NK-92 (cell line): Measurements from ENCODE around the gene FERMT2.
"Not testable (repeated sequence)": the region's sequence is repeated elsewhere in the genome, so short reads cannot be mapped to it uniquely, and the experiment has no call there.

Experiments used
- DNase-seq: peaks from one replicate; lab custom pipeline; 2025; ENCODE audit not compliant: unreplicated experiment; lab: John Stamatoyannopoulos, UW

FERMT2 gene

DNA sequence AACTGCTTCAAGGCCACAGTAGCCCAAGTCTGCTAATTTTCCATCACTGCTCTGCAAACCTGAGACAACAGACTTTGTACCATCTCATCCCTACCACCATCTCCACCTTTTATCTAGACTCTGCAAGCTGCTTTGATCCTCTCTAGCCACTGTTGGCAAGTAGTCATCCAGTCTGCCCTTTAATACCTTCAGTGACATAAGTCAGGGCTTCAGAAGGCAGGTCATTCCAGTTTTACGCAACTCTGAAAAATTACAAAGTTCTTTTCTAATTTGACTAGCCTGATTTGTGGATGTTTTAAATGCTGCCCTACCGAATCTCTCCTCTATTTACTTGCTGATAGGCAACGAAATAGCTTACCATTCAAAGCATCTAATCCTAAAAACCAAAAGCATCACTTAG is 2.8 kb downstream of the FERMT2 start:
- DNase-seq: no peak

DNA sequence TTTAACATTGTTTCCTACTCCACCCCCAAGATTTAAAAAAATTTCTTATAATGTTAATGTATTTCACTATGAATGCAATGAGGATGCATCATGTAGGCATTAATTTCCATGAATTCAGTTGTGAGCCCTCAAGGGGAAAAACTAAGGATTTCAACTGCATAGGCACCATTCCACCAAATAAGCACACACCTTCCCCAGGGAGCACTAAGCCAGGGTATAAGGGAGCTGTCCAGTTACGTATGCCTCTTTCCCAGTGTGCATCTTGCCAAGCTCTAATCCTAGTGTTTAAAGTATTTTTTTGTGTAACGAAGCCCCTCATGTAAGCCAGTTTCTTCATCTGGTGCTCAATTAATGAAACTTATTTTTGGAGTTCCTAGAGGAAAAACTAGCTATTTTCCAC is 6.6 kb downstream of the FERMT2 start:
- no peak for DNase-seq

DNA sequence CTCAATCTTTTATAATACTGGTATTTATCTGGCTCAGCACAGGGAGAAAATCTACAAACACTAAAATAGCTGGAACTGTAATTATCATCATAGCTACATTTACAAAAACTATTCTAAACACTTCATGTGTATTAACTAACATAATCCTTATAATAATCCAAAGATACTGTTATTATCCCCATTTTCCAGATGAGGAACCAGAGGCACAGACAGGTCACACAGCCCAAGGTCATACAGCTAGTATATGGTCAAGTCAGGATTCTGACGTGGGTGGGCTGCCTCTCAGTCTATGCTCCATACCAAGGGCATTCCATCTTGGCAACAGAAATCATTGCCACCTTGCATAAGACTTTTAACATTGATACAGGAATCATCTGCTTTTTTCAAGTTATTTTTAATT is 11.4 kb downstream of the FERMT2 start:
- no peak for DNase-seq

DNA sequence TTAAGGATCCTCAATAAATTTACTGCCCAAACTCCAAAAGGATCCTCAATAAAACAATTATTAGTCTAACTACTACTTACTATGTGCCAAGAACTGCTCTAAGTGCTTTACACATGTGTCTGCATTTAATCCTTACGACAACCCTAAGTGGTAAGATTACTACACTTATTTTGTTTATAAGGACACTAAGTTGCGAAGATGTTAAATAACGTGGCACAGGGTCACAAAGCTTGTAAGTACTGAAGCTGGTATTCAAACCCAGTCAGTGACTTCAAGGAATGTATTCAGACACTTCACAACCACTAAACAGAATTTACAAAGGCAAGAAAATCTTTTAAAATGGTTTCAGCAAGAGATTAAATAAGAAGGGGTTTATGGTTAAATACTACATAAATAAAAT is 13.0 kb downstream of the FERMT2 start:
- DNase-seq: no peak

DNA sequence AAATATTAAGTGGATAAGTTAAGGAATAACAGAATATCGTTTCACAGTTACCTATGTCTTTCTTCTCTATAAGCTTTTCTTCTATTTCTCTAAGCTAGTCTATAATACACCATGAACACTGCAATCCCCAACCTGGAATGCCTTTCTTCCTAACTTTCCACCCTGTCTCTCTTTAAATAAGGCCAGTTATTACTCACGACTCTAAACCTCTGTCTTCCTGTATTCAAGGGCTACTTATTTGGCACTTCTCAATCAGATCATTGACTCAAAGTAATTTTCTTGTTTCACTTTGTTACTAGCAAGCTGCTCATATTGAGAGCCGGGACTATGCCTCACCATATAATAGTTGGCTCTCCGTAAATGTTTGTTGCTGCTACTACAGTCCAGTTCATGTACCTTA is 13.5 kb downstream of the FERMT2 start:
- no peak for DNase-seq

DNA sequence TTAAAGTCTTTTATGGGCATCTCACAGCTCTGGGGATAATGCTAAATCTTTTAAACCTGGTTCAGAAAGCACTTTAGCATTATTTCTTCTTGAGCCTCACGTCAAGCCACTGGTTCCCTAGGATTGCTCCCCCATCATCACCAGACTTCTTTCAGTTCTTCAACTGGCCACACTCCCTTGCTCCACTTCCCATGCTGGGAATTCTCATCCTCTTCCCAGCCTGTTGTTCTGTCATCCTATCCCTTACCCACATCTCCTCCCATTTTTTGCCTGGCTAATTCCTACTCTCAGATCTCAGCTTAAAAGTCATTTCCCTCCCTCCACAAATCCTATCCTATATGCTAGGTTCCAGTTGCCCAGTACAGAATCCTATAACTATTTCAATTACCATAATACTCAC is 14.4 kb downstream of the FERMT2 start:
- DNase-seq: no peak

DNA sequence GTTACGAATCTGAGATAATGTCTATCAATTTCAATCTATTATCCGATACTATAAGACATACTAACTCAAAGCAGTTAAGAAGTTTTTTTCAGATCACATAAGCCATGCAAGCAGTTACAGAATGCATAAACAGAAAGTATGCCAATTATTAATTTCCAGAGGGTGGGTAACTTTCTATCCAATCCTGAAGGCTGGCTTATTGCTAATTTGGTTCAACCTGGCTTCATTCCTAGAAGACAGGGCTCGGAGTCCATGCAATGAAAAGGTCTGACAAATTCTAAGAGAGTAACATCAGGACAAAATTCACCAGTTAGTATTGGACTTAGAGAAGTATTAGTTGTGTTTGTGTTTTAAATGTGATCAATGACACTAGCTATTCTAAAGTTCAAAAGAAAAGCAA is 15.0 kb downstream of the FERMT2 start:
- DNase-seq: no peak

DNA sequence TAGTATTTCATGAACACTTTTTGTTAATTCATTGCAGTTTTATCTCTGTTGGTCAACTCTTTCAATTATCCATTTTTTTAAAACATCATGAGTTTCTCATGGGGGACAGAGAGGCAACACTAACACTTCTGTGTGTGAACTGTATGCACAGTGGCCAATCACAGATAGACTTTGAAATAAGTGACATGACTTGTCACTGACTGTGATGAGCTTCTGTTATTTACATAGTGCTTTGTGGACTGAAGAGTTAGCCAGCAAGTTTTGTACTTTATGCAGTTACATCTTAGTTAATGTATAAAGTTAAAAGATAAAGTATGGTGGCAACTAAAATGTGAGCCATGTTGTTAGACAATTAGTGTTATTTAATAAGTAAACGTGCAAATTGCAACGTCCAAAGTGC is 16.1 kb downstream of the FERMT2 start:
- no peak for DNase-seq

DNA sequence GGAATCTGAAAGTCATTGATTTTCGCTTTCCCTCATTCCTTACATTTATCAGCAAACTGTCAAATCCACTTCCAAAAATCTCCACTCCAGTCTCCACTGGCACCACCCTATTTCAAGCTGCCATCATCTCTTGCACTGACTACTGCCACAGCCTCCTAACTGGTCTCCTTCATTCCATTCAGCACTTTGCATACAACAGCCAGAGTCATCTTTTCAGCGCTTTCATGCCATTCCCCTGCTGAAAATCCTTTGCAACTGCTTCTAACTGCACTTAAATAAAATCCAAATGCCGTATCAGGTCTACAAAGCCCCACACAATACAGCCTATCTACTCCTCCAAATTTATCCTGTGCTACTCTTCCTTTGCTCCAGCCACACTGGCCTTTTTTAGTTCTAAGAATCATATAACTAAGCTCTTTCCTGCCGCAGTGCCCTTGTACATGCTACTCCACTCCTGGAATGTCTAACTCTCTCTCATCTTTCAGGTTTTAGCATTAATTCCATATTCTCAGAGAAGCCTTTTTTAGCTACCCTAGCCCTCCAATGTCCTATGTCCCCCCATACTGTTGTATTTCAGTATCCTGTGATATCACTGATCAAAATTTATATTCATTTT is 21.6 kb downstream of the FERMT2 start:
- no peak for DNase-seq

DNA sequence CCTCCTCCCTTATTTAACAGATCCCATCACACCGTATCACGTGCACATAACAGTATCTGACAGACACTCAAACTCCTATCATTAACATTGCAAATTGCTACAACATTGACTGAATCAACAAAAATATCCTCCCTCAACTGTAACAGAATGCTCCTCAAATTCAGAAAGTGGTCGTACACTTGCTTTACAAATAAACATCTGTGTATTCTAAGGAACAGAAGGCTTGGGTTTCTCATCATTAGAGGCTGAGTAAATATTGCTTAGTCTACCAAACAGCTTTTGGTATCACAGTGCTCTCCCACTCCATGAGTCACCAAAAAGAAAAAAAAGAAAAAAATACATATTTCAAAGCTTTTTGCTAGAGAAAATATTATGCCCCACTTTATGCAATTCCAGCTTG is 23.9 kb downstream of the FERMT2 start:
- no peak for DNase-seq

DNA sequence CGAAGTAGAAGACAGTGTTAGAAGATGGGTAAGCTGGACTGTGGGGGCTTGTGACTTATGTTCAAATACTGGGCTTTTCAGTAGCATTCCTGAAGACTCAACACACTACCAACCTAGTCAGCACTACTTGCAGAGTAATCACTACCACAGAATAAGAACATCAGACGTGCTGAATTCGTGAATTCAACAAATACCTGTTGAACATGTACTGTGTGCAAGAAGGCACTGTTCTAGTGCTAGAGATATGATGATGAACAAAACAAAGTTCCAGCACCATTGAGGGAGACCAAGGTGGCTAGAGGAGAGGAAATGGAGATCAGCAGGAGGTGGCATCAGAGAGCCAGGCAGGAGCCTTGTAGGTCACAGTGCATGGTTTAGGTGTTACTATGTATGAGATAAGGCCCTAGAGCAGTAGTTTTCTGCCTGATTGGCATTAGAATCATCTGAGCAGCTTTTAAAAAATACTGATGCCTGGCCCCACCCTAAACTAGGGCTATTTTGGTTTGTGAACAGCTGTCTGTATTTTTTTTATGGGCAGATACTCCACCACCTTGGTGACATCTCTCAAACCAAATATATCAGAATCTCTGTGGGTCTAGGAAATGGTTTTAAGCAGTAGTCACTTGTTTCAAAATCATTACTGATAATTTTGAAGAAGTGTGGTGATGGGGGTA is 26.8 kb downstream of the FERMT2 start:
- no peak for DNase-seq

DNA sequence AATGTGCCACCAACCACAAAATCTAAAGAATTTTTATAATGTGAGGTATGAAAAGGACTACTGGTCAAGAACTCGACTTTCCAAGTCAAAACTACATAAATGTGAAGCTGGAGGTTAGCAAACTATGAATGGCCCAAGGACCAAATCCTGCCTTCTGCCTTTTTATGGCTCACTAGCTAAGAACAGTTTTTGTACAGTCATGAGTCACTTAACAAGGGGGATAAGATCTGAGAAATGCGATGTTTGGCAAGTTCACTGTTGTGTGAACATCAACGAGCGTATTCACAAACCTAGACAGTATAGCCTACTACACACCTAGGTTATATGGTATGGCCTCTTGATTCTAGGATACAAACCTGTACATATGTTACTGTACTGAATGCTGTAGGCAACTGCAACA is 28.2 kb downstream of the FERMT2 start:
- DNase-seq: no peak

DNA sequence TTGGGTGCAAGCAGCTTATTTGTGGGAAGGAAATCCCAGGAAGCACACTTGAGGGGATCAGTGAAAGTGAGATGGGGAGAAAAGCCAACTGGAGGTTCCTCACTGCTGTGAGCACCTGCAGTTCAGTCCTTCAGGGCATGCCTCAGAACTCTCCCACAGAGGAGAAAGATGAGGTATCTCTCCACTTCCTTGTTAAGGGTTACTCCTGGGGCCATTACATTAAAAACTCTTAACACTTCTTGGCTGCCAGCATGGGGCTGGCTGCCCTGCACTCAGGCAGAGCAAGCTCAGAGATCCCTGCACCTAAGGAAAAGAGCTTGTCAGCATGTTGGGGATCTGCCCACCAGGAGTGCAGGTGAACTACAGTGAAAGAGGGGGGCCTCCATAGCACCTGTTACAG is 28.8 kb downstream of the FERMT2 start:
- no peak for DNase-seq

DNA sequence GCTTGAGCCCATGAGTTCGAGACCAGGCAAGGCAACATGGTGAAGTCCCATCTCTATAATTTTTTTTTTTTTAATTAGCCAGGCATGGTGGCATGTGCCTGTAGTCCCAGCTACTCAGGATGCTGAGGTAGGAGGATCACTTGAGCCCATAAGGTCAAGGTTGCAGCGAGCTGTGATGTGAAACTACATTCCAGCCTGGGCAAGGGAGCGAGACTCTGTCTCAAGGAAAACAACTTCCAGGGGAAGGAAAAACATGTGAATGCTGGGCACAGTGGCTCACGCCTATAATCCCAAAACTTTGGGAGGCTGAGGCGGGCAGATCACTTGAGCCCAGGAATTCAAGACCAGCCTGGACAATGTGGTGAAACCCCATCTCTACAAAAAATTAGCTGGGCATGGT is 30.4 kb downstream of the FERMT2 start:
- not testable (repeated sequence) for DNase-seq

DNA sequence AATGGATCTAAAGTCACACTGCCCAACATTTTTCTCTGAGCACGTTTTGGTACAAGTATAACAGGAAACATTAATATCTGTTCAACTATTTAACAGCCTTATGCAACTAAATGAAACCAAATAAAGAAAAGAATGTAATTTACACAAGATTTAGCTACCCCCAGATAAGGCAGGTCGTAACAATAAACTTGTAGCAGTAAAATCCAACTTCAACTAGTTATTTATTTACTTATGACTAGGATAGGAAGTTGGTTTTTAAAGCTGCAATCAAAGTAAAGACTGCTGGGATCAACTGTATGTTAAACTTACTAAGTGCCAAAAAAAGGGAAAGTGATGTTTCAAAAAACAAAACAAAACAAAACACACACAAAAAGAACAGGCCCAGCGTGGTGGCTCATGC is 30.9 kb downstream of the FERMT2 start:
- no peak for DNase-seq

DNA sequence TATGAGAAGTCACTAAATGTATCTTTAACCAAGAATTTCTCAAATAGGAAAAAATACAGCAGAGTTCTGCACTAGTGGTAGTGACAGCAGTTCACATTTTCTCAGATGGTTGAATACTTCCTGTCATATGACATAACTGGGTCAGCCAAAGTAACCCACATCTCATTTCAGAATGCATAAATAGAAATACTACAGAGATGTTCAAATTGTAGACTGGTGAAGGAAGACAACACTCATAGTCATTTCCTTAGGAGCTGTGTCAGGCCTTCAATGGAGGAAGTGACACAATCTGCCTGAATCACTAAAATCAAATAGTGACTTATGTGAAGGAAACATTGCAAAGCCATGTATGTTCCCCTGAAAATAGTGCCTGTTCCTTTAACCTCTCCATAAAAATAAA is 32.4 kb downstream of the FERMT2 start:
- DNase-seq: no peak

DNA sequence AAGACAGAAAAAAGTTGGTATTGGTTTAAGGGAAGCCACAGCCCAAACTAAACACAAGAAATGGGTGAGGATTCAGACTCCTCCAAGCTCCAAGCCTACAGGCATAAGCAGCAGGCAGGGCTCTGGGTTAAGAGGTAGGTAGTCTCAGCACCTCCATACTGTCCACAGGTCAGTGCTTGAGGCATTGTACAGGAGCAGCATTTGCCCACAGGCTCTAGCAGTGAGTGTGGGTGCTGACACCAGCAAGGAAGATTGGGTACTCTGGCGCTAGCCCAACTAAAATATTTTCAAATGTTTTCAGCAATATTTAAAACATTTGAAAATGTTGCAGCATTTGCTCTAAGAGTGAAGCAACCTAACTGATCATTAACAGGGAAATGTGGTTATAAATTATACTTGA is 33.1 kb downstream of the FERMT2 start:
- DNase-seq: no peak

DNA sequence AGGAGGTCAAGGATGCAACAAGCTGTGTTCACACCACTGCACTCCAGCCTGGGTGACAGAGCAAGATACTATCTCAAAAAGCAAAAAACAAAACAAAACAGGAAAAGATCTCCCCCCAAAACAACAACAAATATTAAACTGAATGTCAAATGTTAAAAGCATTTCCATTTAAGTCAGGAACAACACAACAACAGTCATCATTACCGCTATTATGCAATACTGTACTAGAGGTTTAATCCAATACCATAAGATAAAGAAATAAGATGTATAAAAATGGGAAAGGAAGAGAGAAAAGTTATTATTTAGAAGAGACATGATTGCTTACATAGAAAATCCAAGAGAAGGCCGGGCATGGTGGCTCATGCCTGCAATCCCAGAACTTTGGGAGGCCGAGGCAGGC is 36.6 kb downstream of the FERMT2 start:
- no peak for DNase-seq

DNA sequence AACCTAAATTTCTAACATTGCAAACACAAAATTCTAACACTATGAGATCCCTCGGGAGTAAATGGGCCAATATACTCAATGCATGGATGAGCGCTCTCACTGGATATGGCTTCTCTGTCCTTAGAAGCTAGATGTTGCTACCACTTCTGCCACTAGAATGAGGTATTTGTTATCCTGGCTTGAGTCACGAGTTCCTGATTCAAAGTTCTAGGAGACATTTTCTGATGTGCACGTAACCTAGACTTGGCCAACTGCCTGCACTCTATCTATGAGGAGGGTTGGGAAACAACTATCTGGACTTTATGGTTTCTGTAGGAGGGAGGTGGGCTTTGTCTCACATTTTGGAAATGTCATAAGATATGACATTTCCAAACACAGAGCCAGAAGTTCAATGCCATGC is 37.6 kb downstream of the FERMT2 start:
- DNase-seq: no peak

DNA sequence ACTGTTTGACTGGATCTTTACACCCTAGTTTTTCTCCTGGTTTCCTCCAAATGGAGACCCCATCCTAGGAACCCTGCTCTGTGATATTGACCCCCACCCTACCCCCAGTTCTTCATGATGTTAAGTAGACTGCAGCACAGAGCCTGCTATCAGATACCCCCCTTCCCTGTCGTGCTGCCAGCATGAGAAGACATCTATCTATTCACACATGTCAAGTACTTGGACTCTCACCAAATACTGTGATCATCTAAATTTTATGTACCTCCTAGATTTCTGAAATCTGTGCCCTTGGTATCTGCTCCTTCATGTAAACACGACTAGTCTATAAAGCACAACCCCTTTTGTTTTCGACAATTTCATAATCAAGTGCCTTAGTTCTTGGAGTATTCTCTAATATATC is 38.9 kb downstream of the FERMT2 start:
- DNase-seq: no peak

DNA sequence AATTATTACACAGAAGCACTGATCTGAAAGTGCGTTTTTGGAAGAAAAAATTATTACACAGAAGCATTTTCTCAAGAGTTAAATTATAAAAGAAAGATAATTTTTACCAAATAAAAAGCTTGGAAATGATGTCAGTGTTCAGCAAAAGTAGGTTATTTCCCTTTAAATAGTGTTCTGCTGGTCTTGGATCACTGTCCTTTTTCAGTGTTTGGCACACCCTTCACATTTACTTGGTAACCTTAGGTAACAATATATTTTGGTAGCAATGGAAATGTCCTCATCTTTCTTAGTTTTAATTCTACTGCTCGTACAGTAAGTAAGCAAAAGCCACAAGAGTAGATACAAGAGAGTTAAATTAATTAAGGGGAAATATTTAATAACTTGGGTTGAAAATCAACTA is 40.3 kb downstream of the FERMT2 start:
- DNase-seq: no peak

DNA sequence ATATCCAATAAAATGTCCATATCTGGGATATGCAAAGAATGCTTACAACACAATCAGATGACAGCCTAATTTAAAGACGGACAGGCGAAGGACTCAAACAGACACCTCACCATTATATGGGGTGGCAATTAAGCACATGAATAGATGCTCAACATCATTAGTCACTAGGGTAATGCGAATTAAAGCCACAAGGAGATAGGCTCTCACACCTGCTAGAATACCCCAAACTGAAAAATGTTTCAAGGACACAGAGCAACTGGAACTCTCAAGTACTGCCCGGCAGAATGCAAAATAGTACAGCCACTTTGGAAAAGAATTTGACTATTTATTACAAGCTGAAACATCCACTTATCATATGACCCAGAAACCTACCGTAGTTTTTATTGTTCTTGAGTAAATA is 42.9 kb downstream of the FERMT2 start:
- no peak for DNase-seq

DNA sequence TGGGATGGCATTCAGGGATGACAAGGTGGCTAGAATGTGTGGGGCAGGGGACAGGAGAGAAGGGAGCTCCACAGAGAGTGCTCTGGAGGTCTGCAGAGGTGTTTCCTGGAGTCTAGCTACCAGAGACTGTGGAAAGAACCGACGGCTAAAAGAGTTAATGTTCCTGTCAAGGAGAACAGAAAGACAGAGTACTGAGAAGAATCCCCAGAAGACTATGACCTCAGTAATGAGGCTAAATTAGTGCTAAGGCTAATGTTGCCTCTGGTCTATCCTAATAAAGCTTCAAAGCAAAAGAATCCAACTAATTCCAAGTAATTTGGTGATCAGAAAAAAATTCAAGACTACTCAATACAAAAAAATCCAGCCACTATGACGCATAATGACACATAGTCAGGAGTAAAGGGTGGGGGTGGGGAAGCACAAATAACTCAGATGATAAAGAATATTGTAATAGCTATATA is 44.7 kb downstream of the FERMT2 start:
- DNase-seq: no peak
